Measurements from ENCODE around the gene CNST.

DNA sequence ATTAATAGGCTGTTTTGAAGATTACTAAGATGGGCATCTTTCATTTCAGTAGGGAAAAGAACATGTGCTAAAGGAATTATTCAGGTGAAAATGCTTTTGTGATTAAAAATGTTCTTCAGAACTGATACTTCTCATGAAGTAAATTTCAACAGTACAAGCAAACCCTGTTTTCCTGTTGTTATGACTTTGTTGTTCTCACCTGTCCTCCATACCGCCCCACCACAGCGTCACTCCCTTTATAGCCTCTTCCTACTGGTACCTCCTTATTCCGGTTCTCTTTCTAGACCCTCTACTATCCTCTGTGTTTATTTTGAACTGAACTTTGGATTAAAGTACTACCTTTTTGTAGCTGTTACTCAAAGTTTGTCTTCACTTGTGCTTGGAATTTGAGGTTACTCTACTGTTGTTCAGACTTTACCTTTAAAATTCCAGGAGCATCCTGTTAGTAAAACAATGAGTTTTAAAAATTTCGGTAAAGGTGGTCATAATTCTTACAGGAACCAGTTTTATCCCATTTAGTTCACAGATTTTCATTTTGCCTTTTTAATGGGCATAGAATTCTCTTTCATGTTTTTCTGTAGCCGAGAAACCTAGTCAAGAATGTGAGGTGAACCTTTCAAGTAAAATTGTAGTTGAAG, 10.9 kb downstream of the CNST start:
- TF ChIP-seq TAF1 (IDR thresholded peaks at IDR 0.05; ENCODE audit: borderline replicate concordance, low read depth, low read length) (no peak), POLR2A (IDR thresholded peaks at IDR 0.05; ENCODE audit: low read depth, low read length) (no peak)
